Mesothelial cell of epicardium (in vitro differentiated cells): ENCODE data around the gene CDK4. TPM values are rescaled to one million over a fixed set of nuclear protein-coding genes. Genes with fewer than 3 reads are reported as not detected.

Experiments used
- DNase-seq, 2 experiments: peaks; one replicate each; pipeline ENCODE4 v3.0.0; 2021; ENCODE audit warnings: low spot score in 2 of 2; ENCODE audit not compliant: unreplicated experiment in 2 of 2
- H3K27ac Mint-ChIP-seq: 2 replicates; pipeline ENCODE4 v1.8.0; 2021; ENCODE audit warnings: mixed read lengths
- H3K27me3 Mint-ChIP-seq: 2 replicates; pipeline ENCODE4 v1.8.0; 2021; ENCODE audit warnings: low read depth, mixed read lengths
- H3K36me3 Mint-ChIP-seq: 2 replicates; pipeline ENCODE4 v1.8.0; 2021; ENCODE audit warnings: mixed read lengths
- H3K4me1 Mint-ChIP-seq: 2 replicates; pipeline ENCODE4 v1.8.0; 2021; ENCODE audit warnings: mixed read lengths
- H3K4me3 Mint-ChIP-seq: 2 replicates; pipeline ENCODE4 v1.8.0; 2021; ENCODE audit warnings: mild to moderate bottlenecking, moderate library complexity, mixed read lengths
- H3K9me3 Mint-ChIP-seq: 2 replicates; pipeline ENCODE4 v1.8.0; 2021; ENCODE audit warnings: mixed read lengths
- total RNA-seq: library from RNA; stranded (reverse); gene quantifications from 3 replicates; pipeline ENCODE4 v1.2.1, GENCODE V29; 2021
- TF ChIP-seq, protein P1 (sequence below): fragments of 200-600 bp; sonication (generic); IDR thresholded peaks from one replicate; pipeline ENCODE4 v1.5.0; 2021; ENCODE audit warnings: antibody characterized with exemption; ENCODE audit not compliant: unreplicated experiment

CDK4 gene
- total RNA-seq, 1 donor from 2014 or later, result 171 TPM

DNA sequence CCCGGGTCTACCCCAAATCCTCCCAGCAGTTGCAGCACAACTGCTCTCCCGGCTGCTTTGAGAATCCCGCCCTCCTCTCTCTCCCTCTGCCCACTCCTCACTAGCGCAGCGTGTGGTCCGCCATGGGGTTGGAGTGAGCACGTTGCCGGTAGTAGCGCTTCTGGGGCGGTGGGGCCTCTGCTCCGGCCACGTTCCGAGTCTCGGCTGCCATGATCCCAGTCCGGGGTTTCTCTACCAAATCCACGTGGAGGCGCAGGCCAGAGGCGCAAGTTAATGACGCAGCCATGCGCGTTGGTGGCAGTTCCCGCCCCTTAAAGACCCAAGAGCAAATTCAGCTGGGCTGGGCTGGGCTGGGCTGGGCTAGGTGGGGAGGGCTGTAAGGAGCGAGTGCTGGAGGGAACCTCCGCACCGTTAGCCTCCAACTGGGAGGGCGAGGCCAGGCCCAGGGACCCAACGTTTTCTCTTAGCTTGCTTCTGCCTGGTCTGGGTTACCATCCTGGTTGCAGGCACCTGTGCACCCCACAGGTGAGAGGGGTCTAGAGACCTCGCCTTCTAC lies 19.8 kb upstream of the CDK4 start, which contains the start of gene METTL1:
Gene METTL1, minus strand, starts transcription at position 233 of the 556 bp plus-strand sequence. Its CDS starts 22 bp downstream, at position 211.
- Mint-ChIP-seq H3K27ac (peak within 1 kb of the TSS; percentile 99), H3K36me3 (peaks cover 8% of the 10 kb centered on the region), H3K9me3 (no peaks in the 10 kb centered on the region), H3K4me3 (peak within 1 kb of the TSS; percentile 92), H3K27me3 (peaks cover 16% of the 10 kb centered on the region), H3K4me1 (peaks cover 18% of the 10 kb centered on the region)
- TF ChIP-seq, protein P1, sequence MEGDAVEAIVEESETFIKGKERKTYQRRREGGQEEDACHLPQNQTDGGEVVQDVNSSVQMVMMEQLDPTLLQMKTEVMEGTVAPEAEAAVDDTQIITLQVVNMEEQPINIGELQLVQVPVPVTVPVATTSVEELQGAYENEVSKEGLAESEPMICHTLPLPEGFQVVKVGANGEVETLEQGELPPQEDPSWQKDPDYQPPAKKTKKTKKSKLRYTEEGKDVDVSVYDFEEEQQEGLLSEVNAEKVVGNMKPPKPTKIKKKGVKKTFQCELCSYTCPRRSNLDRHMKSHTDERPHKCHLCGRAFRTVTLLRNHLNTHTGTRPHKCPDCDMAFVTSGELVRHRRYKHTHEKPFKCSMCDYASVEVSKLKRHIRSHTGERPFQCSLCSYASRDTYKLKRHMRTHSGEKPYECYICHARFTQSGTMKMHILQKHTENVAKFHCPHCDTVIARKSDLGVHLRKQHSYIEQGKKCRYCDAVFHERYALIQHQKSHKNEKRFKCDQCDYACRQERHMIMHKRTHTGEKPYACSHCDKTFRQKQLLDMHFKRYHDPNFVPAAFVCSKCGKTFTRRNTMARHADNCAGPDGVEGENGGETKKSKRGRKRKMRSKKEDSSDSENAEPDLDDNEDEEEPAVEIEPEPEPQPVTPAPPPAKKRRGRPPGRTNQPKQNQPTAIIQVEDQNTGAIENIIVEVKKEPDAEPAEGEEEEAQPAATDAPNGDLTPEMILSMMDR, result no peak
- DNase-seq, result peak; percentile 84 to 93

DNA sequence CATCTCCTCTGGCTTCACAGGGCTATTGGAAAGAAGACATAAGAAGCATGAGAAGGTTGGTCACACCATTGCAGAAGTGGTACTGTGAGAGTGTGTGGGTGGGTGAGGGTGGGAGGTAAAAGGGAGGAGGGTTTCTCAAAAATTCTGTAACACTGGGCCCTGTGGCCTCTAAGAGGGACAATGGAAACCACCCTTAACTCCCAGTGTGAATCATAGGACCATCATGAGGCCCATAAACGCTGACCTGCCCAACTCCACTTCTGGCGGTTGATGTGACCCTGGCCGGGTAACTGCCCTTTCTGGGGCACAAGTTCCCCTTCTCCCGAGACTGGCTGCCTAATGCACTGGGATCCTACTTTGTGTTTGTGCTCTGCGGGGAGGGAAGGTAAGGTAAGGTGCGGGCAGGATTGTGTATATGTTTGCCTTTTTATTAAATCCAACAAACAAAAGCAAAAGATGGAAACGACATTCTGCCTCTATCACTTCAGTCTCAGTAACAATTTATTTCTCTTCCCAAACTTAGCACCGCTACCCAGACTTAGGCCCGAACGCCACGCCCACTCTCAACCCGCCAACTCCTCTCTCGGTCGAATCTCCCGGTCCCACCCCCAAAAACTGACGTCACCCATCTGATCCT lies 19.2 kb upstream of the CDK4 start:
- H3K36me3 Mint-ChIP-seq, result peaks cover 8% of the 10 kb centered on the region
- no peaks in the 10 kb centered on the region for H3K9me3 Mint-ChIP-seq
- peak; percentile 80 to 89 for DNase-seq
- H3K27me3 Mint-ChIP-seq, result peaks cover 22% of the 10 kb centered on the region
- peak overlapping the region; percentile 99 for H3K27ac Mint-ChIP-seq
- peaks cover 24% of the 10 kb centered on the region for H3K4me1 Mint-ChIP-seq
- TF ChIP-seq, protein P1, result no peak
- peak overlapping the region; percentile 92 for H3K4me3 Mint-ChIP-seq

DNA sequence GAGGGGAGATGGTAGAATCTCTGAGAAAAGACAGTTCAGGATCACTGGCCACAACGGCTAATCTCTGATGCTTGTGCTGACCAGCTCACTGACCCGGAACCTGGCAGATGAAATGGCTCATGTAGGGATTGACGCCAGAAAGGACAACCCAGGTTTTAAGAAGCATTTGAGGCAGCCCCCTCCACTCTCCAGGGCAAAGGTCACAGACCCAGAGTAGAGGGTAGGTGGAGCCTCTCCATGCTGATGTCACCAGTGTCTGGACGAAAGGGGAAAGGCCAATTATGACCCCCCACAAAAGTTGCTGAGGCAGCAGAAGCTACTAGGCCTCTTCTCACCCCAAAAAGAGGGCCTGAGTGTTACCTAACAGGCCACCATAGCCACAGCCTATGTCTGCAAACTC lies 18.6 kb upstream of the CDK4 start:
- Mint-ChIP-seq H3K27me3 (peaks cover 28% of the 10 kb centered on the region), H3K4me3 (peak overlapping the region; percentile 36), H3K36me3 (peaks cover 8% of the 10 kb centered on the region), H3K27ac (no peak overlapping the region), H3K4me1 (peaks cover 27% of the 10 kb centered on the region), H3K9me3 (no peaks in the 10 kb centered on the region)
- TF ChIP-seq, protein P1, result no peak
- no peak for DNase-seq

DNA sequence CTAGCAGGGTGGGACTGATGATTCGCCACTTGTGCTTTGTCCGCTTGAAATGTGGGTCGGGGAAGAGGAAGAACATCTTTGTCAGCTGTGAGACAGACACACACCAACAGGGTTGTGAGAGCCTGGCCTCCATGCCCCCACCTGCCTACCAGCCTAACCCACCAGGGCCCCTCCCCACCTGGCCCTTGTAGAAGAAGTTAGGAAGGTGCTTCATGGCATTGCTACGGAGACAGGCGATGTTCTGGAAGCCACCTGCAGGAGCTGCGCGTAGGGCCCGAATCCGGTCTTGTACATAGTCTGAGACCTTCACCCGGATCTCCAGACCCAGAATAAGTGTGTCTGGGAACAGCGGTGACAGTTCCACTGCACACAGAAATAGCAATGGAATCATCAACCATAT lies 17.5 kb upstream of the CDK4 start:
- H3K4me1 Mint-ChIP-seq, result peaks cover 34% of the 10 kb centered on the region
- H3K27ac Mint-ChIP-seq, result no peak overlapping the region
- H3K9me3 Mint-ChIP-seq, result no peaks in the 10 kb centered on the region
- no peak for DNase-seq
- H3K4me3 Mint-ChIP-seq, result no peak overlapping the region
- TF ChIP-seq, protein P1, result no peak
- H3K27me3 Mint-ChIP-seq, result peaks cover 39% of the 10 kb centered on the region
- H3K36me3 Mint-ChIP-seq, result peaks cover 8% of the 10 kb centered on the region

DNA sequence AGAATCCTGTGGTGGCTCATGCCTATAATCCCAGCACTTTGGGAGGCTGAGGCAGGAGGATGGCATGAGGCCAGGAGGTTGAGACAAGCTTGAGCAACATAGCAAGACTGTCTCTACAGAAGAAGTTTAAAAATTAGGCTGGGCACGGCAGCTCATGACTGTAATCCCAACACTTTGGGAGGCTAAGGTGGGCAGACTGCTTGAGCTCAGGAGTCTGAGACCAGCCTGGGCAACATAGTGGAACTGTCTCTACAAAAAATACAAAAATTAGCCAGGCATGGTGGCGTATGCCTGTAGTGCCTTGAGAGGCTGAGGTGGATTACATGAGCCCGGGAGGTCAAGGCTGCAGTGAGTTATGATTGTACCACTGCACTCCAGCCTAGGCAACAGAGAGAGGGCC lies 15.8 kb upstream of the CDK4 start:
- no peak overlapping the region for H3K27ac Mint-ChIP-seq
- H3K36me3 Mint-ChIP-seq, result peaks cover 8% of the 10 kb centered on the region
- peaks cover 56% of the 10 kb centered on the region for H3K27me3 Mint-ChIP-seq
- DNase-seq, result no peak
- no peak overlapping the region for H3K4me3 Mint-ChIP-seq
- no peaks in the 10 kb centered on the region for H3K9me3 Mint-ChIP-seq
- peaks cover 31% of the 10 kb centered on the region for H3K4me1 Mint-ChIP-seq
- TF ChIP-seq, protein P1, result no peak
